Psoas muscle (tissue), 8 donors: ENCODE measurements around the gene CUL5. TPM values are rescaled to one million over a fixed set of nuclear protein-coding genes. Genes with fewer than 3 reads are reported as not detected.

Source experiments
- ATAC-seq, 4 donors: fragments of 200-7000 bp; cut with Tn5 transposase; one replicate each; pipeline ENCODE4 v1.9.1; 2020; ENCODE audit warnings: moderate library complexity in 3 of 4, mild to moderate bottlenecking in 2 of 4
- DNase-seq, 2 donors: peaks; one replicate each; pipeline ENCODE4 v3.0.0-alpha.2; 2020
- H3K27ac ChIP-seq: fragments of 200-600 bp; one replicate; pipeline ENCODE4 v1.8.0; 2022
- H3K27me3 ChIP-seq, 3 donors: fragments of 200-600 bp in 1 of 3; one replicate each; pipeline versions ENCODE4 v1.6.1 to v1.8.0; 2013 to 2022; ENCODE audit warnings: low read length in 2 of 3, mild to moderate bottlenecking in 2 of 3, moderate library complexity in 1 of 3; ENCODE audit not compliant: insufficient read depth in 3 of 3
- H3K36me3 ChIP-seq, 2 donors: fragments of 200-600 bp in 1 of 2; one replicate each; pipeline versions ENCODE4 v1.6.1 to v1.8.0; 2013 to 2022; ENCODE audit warnings: low read depth in 1 of 2, mild to moderate bottlenecking in 1 of 2, moderate library complexity in 1 of 2; ENCODE audit not compliant: insufficient read depth in 1 of 2
- H3K4me1 ChIP-seq: fragments of 200-600 bp; one replicate; pipeline ENCODE4 v1.8.0; 2022
- H3K4me3 ChIP-seq: fragments of 200-600 bp; one replicate; pipeline ENCODE4 v1.8.0; 2022; ENCODE audit warnings: mild to moderate bottlenecking
- H3K9me3 ChIP-seq: fragments of 200-600 bp; one replicate; pipeline ENCODE4 v1.8.0; 2022
- CTCF ChIP-seq: fragments of 200-600 bp; IDR thresholded peaks from one replicate; pipeline ENCODE4 v1.8.0; 2022; ENCODE audit warnings: antibody characterized with exemption
- WGBS, 3 donors: extraction: QIAGEN DNeasy Blood & Tissue Kit; methylation state at CpG; one replicate each; pipeline versions ENCODE4 v1.1.6 to v1.1.7; 2013; 5-methylcytosine and 5-hydroxymethylcytosine counted together
- intact Hi-C, 2 donors: fragments of 100-400 bp; cut with DNase I; formaldehyde crosslinking; loops; one replicate each; pipeline versions ENCODE4 v1.11.0 to v1.14.2; 2022
- polyA plus RNA-seq, 3 donors: library from polyadenylated mRNA; stranded (reverse); fragments of 200-250 nt; gene quantifications; one replicate each; pipeline ENCODE4 v1.2.3, GENCODE V29; 2013
- total RNA-seq, 4 donors: library from RNA; stranded (reverse); fragmentation: NEBNext Ultra II Directional in 2 of 4; extraction: Animal tissue kit (Norgen Biotek cat#: 25700) in 2 of 4; gene quantifications; one replicate each; pipeline versions ENCODE4 v1.2.1 to v1.2.4, GENCODE V29; 2021 to 2023
- donor health status: healthy with polysubstance abuse.
- donor health status: DM: no; HTN: no; CAD: no; lungs with moderate emphysema.
- donor health status: Bipolar disorder and iron deficiency.
- donor health status: healthy.
- donor health status: DM: yes; HTN: yes; CAD: no.
- donor health status: DM: no; HTN: no; CAD: no.
- donor health status: DM: no; HTN: no; CAD: no.
- donor health status: DM: yes; HTN: yes; CAD: no.

Gene CUL5
- total and polyA plus RNA-seq, 7 donors: 10.5 to 92.2 (median 57.8) TPM

GRCh38 chr11:108034952-108035351 is 26.3 kb downstream of the CUL5 start:
- ATAC-seq: peak in 1 of 4 donors; percentile 35
- no peak for DNase-seq
- H3K4me1 ChIP-seq: peaks cover 47% of the 10 kb centered on the region
- whole genome bisulfite sequencing, 3 donors: 89 to 100% (median 97%) methylated on average over 1 of the region's 1 CpG
- peaks cover 0 to 19% of the 10 kb centered on the region in 2 donors for H3K36me3 ChIP-seq
- TF ChIP-seq CTCF: no peak
- no peaks in the 10 kb centered on the region for H3K9me3 ChIP-seq
- H3K27me3 ChIP-seq: no peaks in the 10 kb centered on the region
- H3K27ac ChIP-seq: peak overlapping the region; percentile 54
- intact Hi-C loops: loop anchor here in 1 of 2 donors (2.0 kb wide), 1 partner anchor 26 kb away; the partner anchor contains the start of gene CUL5
- no peak overlapping the region for H3K4me3 ChIP-seq

DNA sequence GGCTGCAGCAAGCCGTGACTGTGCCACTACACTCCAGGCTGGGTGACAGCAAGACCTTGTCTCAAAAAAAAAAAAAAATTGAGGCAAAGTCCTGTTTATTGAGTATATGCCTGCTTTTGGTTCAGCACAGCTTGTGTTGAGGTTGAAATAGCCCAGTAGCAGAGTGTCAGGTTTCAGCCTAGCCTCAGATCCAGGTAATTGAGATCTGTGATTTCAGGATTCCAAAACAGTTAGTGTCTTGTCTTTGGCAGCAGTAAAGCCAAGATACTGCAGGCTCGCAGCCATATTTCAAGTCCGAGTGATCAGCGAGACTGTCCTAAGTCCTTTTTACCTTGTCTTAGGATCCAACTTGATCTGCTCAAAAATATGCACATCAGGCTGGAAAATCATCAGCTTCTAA is 27.0 kb downstream of the CUL5 start:
- ATAC-seq (peak; percentile 92 to 96 (median 94)), DNase-seq (no peak)
- H3K9me3 ChIP-seq: no peaks in the 10 kb centered on the region
- no peak overlapping the region for H3K4me3 ChIP-seq
- peak overlapping the region; percentile 54 for H3K27ac ChIP-seq
- TF ChIP-seq CTCF: no peak
- intact Hi-C loops: loop anchor here in 1 of 2 donors (2.0 kb wide), 1 partner anchor 27 kb away; the partner anchor contains the start of gene CUL5
- no peaks in the 10 kb centered on the region for H3K27me3 ChIP-seq
- 29 to 43% (median 29%) methylated on average over 4 of the region's 4 CpGs for WGBS, 3 donors
- H3K36me3 ChIP-seq: peaks cover 0 to 19% of the 10 kb centered on the region in 2 donors
- peaks cover 47% of the 10 kb centered on the region for H3K4me1 ChIP-seq

DNA sequence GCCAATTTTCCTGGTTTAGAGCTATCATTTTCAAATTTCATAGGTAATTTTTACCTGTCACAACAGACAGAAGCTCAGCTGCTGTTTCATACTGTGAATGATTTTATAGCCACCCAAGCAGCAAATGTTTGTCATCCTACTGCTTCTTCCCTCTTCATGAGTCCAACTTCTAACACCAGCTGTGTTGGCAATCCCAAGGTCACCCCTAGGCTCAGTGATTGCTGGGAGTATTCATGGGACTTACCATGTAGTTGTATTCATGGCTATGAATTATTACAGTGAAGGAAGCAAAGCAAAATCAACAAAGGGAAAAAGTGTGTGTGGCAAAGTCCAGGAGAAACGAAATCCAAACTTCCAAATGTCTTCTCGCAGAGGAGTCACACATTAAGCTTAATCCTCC is 28.5 kb downstream of the CUL5 start:
- H3K36me3 ChIP-seq: peaks cover 2 to 19% of the 10 kb centered on the region in 2 donors
- intact Hi-C loops: no loop called here

GRCh38 chr11:108037636-108038035 is 28.9 kb downstream of the CUL5 start:
- Histone ChIP-seq H3K4me1 (peaks cover 47% of the 10 kb centered on the region), H3K4me3 (no peak overlapping the region), H3K27me3 (no peaks in the 10 kb centered on the region), H3K27ac (peak overlapping the region; percentile 12), H3K36me3 (peaks cover 2 to 19% of the 10 kb centered on the region in 2 donors), H3K9me3 (no peaks in the 10 kb centered on the region)
- WGBS, 3 donors: 78 to 89% (median 81%) methylated on average over 6 of the region's 6 CpGs
- intact Hi-C loops: no loop called here
- DNase-seq: no peak
- ATAC-seq: no peak
- no peak for TF ChIP-seq CTCF

More for the DNA sequence above, 28.5 kb downstream of the CUL5 start:
- DNase-seq: no peak
- H3K27me3 ChIP-seq: no peaks in the 10 kb centered on the region
- peak overlapping the region; percentile 12 for H3K27ac ChIP-seq
- no peak for TF ChIP-seq CTCF
- H3K9me3 ChIP-seq: no peaks in the 10 kb centered on the region
- 50 to 74% (median 63%) methylated on average over 2 of the region's 2 CpGs for WGBS, 3 donors
- H3K4me1 ChIP-seq: peaks cover 47% of the 10 kb centered on the region
- no peak overlapping the region for H3K4me3 ChIP-seq
- peak in 2 of 4 donors; percentile 40 to 45 for ATAC-seq

- Histone ChIP-seq H3K27me3 (no peaks in the 10 kb centered on the region), H3K4me1 (no peaks in the 10 kb centered on the region), H3K4me3 (no peak overlapping the region), H3K36me3 (peaks cover 2 to 66% of the 10 kb centered on the region in 2 donors), H3K27ac (no peak overlapping the region), H3K9me3 (no peaks in the 10 kb centered on the region)
- DNase-seq (no peak), ATAC-seq (no peak)
- WGBS, 3 donors: 92 to 100% (median 97%) methylated on average over 1 of the region's 1 CpG
- no peak for TF ChIP-seq CTCF
- intact Hi-C loops: no loop called here
Observed at GRCh38 chr11:108048269-108048668, 39.6 kb downstream of the CUL5 start.
